HG02840 (cell line): ENCODE results near the gene TTC39B.

ENCODE experiments used
- ATAC-seq: cut with Tn5 transposase; IDR thresholded peaks from one replicate; pipeline ENCODE4 v1.9.1; 2021; ENCODE audit warnings: mild to moderate bottlenecking, moderate library complexity, moderate number of reproducible peaks; ENCODE audit not compliant: unreplicated experiment, low FRiP score

TTC39B gene

DNA sequence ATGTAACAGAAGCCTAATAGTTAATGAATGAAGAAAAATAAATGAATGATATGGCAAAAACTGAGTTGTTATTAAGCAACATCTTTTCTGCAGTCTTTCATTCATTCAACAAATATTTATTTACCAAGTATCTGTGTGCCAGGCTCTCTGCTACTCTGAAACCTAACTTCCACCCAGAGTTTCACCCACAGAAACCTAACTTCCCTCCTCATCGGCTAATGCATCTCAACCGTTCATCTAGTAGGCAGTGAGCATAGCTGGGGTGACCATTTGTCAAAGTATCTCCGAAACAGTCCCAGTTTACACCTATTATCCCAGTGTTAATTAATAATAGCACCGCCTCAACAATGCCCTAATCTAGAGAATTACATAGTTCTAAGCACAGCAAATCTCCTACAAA is 1.5 kb downstream of the TTC39B start:
- ATAC-seq: no peak

DNA sequence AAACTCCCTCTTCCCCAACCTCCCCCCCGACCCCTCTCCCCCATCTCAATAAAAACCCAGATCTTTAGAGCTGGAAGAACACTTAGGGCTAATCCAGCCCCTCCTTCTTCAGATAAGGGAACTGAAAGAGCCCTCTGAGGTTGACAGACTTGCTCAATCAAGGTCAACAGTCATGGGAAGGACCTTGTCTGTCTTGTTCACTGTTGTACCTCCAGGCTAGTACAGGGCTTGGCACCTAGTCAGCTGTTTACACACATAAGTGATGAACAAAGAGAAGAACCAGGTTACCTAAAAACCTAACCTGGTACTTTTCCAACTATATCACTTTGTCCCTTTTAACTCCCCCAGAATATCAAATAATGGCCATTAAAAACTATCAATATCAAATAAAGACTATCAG is 2.4 kb downstream of the TTC39B start:
- no peak for ATAC-seq

DNA sequence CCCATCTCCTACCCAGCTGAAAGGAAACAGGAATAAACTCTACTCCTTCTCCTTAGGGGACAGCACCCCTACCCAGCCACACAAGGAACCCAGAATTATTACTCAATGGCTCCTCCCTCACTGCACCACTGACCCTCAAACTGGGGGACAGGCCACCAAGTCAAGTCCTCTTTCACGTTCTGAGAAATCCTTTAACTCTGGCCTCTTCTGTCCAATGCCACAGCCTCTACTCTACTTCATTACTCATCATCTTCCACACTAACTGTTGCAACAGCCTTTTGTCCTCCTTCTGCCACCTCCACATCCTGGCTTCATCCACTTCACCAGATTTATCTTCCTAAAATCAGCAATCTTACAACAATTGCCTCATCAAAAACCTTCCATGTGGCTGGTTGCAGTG is 6.8 kb downstream of the TTC39B start:
- ATAC-seq: no peak

DNA sequence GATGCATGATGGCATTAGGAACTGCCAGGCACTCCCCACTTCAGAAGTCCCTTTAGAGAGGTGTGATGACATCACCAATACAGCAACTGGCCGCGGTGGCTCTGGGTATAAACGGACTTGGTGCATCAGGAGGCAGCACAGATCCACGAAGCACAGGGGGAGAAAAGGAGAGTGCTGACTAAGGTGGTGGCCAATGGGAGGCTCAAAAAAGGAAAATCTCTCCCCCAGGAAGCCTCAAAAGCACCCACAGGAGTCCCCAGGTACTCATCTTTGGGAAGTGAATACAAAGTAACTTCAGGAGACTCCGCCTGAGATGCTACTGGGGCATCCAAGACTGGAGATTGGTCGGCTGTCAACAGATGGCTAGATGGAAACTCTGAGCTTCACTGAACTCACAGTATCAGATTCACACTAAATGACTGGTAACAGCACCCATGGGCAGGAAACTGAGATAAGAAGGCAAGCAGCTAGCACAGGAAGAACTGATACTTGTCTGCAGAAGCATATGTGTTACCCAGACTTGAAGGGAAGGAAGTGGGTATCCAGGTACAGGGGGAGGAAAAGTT is 7.6 kb downstream of the TTC39B start:
- peak; percentile 73 for ATAC-seq

- no peak for ATAC-seq
These were observed 8.7 kb downstream of the TTC39B start for GRCh38 chr9:15298362-15298761.

DNA sequence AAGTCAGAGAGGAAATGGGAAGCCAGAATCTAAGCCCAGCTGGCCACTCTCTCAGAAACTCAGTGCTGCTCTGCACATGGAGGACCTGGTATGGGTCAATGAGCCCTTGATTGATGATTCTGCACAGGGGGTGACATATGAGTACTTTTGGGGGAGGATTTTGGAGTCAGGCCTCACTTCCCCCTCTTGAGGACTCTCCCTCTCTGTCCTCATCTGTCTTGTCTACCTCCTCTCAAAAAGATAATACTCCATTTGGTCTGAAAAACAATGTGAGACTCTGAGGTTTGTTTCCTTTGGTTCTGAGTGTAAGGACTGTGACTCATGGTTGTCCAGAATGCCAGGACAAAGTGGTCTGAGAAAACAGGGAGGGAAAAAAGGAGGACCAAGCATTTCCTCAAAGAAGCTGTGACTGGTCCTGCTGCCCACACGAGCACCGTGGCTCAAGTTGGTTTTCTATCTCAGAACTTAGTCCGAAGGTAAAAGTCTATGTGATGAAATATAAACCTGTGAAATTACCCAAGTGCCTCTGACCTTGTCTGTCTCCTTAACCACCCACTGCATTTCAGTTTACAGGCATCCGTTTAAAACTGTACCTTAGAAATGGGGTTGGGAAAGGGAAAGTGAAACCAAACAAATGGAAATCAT is 11.1 kb downstream of the TTC39B start:
- no peak for ATAC-seq

GRCh38 chr9:15294604-15295003 is 12.4 kb downstream of the TTC39B start:
- no peak for ATAC-seq

GRCh38 chr9:15293804-15294316 is 13.2 kb downstream of the TTC39B start:
- no peak for ATAC-seq

DNA sequence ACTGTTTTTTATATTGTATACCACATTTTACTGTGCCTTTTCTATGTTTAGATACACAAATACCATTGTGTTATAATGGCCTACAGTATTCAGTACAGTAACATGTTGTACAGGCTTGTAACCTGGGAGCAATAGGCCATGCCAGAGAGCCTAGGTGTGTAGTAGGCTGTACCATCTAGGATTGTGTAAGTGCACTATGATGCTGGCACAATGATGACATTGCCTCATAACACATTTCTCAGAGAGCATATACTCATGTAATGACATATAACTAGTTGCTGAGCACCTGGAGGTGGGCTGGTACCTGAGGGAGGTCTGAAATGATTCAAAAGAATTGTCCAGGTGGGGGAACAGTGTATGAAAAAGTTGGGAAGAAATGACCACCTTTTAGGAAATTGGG is 13.9 kb downstream of the TTC39B start:
- ATAC-seq: no peak

DNA sequence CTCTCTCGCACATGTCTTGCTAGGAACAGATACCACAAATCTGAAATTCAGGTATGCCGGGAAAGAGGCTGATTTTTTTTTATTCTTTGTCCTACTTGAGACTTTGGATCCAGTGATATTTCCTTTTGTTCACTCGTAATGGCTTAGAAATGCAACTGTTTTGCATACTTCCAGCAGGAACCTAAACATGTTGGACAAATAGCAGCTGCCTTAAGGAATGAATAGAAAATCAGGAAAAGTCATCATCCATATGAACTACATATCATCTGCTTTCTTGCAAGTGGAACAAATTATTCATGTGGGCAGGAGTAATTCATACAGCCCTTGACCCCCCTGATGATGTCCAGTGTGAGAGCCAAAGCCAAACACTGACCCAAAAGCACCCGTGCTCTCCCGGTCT is 17.4 kb downstream of the TTC39B start:
- ATAC-seq: no peak

GRCh38 chr9:15287309-15287708 is 19.7 kb downstream of the TTC39B start:
- ATAC-seq: no peak

DNA sequence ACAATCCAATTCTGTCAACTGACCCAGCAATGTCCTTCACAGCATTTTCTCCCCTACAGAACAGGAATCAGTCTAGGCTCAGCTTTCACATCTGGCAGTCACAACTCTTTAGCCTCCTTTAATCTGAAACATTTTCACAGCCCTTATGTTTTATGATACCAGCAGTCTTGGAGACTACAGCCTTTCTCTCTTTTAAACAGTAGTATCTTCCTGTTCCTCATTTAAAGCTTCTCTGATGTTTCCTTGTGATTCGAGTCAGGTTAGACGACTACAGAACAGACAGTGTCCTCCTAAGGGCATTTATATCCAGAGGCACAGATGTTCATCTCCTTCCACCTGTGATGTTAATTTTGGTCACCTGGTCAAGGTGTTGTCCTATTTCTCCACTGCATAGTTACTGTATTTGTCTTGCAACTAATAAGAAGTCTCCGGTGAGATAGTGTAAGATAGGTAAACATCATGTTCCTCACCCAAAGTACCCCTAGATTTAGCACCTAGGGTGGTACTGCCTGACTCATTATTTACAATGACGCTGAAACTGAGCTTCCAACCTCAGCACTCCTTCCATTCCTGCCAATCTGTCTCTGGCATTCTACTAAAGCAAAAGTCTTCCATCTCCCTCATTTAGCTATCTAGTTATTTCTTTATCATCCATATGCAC is 20.7 kb downstream of the TTC39B start:
- ATAC-seq: no peak

DNA sequence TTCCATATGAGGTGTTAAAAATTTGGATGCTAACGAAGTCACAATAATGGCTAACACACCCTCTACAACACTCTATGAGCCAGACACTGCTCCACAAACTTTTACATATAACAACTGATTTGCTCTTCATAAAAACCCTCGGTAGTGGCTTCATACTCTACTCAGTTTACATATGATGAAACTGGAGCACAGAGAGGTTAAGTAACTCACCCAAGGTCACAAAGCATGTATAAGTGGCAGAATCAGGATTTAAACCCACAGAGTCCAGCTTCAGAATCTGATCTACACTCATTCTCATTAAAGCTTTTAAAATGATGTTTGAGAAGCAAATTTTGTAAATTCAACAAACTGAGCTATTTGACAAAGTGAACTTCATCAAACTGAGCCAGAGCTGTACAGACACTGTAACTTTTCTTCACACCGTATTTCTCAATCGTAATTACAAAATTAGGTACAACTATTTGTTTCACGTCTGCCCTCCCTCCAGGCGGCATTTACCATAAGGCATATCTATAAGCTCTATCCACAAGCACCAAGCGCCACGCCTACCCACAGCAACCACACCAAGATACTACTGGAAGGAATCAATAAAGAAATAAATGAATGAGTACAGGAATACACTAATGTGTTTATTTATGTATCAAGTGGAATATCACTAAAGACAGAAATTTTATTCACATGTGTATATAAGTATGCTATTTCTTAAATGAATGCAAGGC is 24.3 kb downstream of the TTC39B start:
- ATAC-seq: no peak

DNA sequence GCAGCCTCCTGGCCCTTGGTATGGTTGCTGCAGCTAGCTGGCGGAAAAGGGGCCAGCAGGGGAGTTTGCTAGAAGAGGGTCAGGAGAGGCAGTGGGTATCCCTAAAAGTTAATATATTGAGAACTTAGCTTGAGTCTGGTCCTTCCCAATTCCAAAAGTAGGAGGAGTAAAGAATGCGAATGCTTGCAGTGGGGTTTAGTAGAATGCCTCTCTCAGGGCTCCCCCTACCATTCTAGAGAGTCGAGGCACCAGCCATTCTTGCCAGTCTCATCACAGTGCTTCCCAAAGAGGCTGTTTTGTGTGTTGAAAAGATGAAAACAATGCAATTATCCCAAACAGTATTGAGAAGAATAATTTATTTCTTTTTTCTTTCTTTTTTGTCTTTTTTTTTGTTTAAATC is 26.4 kb downstream of the TTC39B start:
- no peak for ATAC-seq

DNA sequence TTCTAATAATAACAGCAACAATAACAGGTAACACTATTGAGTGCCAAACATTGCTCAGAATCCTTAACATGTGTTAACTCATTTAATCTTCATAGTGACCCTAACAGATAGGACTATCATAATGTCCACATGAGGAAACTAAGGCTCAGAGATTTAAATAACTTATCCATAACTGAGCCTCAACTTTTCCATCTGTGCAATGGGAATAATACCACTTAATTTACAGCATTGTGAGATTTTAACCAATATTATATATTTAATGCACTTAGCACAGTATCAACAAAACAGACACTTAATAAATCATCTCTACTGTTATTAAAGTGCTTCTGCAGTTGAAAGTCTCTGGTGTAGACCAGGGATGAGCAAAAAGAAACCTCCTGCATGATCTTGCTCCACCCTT is 28.2 kb downstream of the TTC39B start:
- ATAC-seq: no peak

DNA sequence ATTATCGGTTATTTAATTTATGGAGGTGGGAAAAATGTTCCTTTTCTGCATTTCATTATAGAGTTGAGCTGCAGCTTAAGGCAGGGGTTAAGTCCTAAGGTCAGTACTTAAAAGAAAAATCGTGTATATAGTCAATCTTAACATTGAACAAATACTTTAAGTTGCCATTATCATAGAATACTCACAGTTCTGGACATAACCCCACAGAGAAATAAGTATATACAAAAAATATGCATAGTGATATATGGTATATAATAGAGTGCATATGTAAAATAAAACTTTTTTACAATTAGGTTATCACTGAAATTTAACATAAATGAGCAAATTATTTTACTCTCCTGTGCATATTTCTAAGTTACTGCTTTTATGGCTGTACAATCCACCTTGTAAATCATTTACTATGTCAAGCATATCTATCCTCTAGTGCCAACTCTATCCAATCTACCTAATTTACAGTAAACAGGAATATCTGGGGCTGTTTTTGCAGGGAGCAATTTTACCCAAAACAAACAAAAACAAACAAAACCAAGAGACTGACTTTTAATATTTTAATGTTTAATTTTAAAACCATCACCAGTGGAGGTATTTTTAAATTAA is 28.8 kb downstream of the TTC39B start:
- ATAC-seq: no peak

- ATAC-seq: no peak
These were observed 29.5 kb downstream of the TTC39B start for GRCh38 chr9:15277400-15278090.

DNA sequence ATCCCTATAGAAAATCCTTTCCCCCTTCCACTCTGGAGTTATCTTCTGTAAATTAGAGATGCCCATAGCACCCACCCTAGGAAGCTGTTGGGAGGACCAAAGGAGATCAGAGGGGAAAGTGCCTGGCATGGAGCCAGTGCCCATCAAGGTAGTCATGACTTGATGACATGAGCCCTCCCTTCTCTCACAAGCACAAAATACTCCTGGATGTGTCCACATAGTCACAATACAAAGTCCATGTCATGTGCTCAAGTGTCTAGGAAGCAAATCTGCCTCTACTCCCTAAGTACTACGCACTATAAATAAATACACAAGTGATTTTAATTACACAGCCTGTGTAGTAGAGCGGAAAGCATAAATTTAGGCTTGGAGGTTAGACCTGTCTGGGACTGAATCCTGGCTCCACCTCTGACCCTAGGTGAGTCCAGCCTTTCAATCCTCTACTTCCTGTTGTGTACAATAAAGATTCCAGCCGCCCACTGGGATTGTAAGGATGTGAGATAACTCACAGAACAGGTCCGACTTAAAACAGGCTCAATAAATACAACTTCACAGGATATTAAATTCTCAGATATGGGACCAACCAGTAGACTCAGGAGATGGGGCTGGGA is 30.6 kb downstream of the TTC39B start:
- ATAC-seq: no peak

- ATAC-seq: no peak
These were observed 32.6 kb downstream of the TTC39B start for GRCh38 chr9:15274425-15274824.

DNA sequence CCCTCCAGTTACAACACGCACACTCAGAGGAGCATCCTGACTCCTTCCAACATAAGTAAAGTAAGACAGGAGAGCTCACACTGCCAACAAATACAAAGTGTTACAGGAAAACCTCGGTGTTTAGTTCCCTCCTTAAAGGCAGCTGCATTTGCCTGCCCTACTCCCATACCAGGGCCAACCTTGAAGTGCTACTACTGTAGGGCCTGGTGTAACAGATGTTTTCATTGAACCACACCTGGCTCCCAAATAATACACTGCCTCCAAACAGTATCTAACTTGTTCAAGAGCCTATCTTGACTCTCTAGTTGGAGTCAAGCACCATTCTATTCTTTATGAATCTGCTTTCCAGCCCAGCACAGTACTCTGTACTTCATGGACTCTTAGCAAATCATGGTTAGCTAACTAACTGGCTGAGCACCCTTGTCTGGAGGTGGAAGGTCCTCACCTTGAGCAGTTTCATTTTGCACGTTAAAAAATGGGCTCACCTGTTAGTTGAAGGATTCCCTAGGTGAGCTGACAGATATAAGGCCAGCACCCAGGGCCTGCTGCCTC is 34.6 kb downstream of the TTC39B start:
- no peak for ATAC-seq
